ENCODE measurements around the gene PROSER1. TPM values are rescaled to one million over a fixed set of nuclear protein-coding genes. Genes with fewer than 3 reads are reported as not detected.

The PROSER1 gene
- total RNA-seq, 3 donors from 2014 or later (not counting 1 experiment from before 2014, with no cell fraction given) = 58.6 to 70.2 (median 61.7) TPM

GRCh38 chr13:39047560-39047959 is 9.7 kb upstream of the PROSER1 start:
- H3K4me1 ChIP-seq (ENCODE audit: control insufficient read depth, insufficient read depth, low read length) = no peaks in the 10 kb centered on the region
- 68% methylated on average over 2 of the region's 2 CpGs for WGBS (ENCODE audit: insufficient coverage)
- TF ChIP-seq, protein P1, sequence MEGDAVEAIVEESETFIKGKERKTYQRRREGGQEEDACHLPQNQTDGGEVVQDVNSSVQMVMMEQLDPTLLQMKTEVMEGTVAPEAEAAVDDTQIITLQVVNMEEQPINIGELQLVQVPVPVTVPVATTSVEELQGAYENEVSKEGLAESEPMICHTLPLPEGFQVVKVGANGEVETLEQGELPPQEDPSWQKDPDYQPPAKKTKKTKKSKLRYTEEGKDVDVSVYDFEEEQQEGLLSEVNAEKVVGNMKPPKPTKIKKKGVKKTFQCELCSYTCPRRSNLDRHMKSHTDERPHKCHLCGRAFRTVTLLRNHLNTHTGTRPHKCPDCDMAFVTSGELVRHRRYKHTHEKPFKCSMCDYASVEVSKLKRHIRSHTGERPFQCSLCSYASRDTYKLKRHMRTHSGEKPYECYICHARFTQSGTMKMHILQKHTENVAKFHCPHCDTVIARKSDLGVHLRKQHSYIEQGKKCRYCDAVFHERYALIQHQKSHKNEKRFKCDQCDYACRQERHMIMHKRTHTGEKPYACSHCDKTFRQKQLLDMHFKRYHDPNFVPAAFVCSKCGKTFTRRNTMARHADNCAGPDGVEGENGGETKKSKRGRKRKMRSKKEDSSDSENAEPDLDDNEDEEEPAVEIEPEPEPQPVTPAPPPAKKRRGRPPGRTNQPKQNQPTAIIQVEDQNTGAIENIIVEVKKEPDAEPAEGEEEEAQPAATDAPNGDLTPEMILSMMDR (IDR thresholded peaks at IDR 0.05) = no peak
- no peak overlapping the region for H3K4me3 Mint-ChIP-seq
- no peaks in the 10 kb centered on the region for H3K27me3 Mint-ChIP-seq (ENCODE audit: low read depth in 2 of 2)
- H3K27ac ChIP-seq (ENCODE audit: low read length) = no peak overlapping the region
- H3K36me3 ChIP-seq (ENCODE audit: control insufficient read depth, insufficient read depth, low read length) = peaks cover 45% of the 10 kb centered on the region
- no peaks in the 10 kb centered on the region for H3K27me3 ChIP-seq (ENCODE audit: control insufficient read depth, insufficient read depth, low read length)
- peaks cover 0 to 4% of the 10 kb centered on the region in 2 donors for H3K4me1 Mint-ChIP-seq
- no peaks in the 10 kb centered on the region for H3K9me3 Mint-ChIP-seq
- ATAC-seq (no peak), DNase-seq (no peak)
- peaks cover 7% of the 10 kb centered on the region for H3K36me3 Mint-ChIP-seq
- intact Hi-C loops (cut with micrococcal nuclease) = no loop called here
- H3K27ac Mint-ChIP-seq = no peak overlapping the region
- no peaks in the 10 kb centered on the region for H3K9me3 ChIP-seq (ENCODE audit: control insufficient read depth, insufficient read depth, low read length)
- H3K4me3 ChIP-seq (ENCODE audit: low read length) = no peak overlapping the region

DNA sequence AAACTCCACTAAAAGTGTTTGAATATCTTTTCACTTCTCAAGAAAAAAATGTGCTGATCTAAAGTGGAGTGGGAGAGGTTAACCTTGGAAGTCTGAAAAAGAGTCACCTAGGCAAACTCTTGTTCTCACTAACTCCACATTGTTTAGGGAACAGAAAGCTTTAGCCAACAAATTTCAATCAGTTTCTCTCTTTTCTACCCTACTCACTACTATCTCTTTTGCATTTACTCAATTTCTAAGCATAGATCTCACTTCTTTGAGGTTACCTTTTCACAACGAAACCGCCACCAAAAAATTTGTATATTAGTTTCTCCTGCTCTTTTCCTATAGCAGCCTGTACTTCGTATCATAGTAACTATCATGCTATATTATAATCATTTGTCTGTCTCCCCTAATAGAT is 6.6 kb upstream of the PROSER1 start:
- ATAC-seq (no peak), DNase-seq (no peak)
- peaks cover 10 to 19% of the 10 kb centered on the region in 2 donors for H3K4me1 Mint-ChIP-seq
- no peaks in the 10 kb centered on the region for H3K9me3 ChIP-seq (ENCODE audit: control insufficient read depth, insufficient read depth, low read length)
- H3K27me3 Mint-ChIP-seq (ENCODE audit: low read depth in 2 of 2) = no peaks in the 10 kb centered on the region
- WGBS (ENCODE audit: insufficient coverage) = 86% methylated on average over 2 of the region's 3 CpGs
- H3K4me3 Mint-ChIP-seq = no peak overlapping the region
- TF ChIP-seq, protein P1 (IDR thresholded peaks at IDR 0.05) = no peak
- H3K9me3 Mint-ChIP-seq = no peaks in the 10 kb centered on the region
- no peaks in the 10 kb centered on the region for H3K4me1 ChIP-seq (ENCODE audit: control insufficient read depth, insufficient read depth, low read length)
- no peak overlapping the region for H3K27ac ChIP-seq (ENCODE audit: low read length)
- H3K27ac Mint-ChIP-seq = no peak overlapping the region
- no peak overlapping the region for H3K4me3 ChIP-seq (ENCODE audit: low read length)
- peaks cover 13% of the 10 kb centered on the region for H3K36me3 Mint-ChIP-seq
- peaks cover 40% of the 10 kb centered on the region for H3K36me3 ChIP-seq (ENCODE audit: control insufficient read depth, insufficient read depth, low read length)
- H3K27me3 ChIP-seq (ENCODE audit: control insufficient read depth, insufficient read depth, low read length) = no peaks in the 10 kb centered on the region
- intact Hi-C loops (cut with micrococcal nuclease) = no loop called here

DNA sequence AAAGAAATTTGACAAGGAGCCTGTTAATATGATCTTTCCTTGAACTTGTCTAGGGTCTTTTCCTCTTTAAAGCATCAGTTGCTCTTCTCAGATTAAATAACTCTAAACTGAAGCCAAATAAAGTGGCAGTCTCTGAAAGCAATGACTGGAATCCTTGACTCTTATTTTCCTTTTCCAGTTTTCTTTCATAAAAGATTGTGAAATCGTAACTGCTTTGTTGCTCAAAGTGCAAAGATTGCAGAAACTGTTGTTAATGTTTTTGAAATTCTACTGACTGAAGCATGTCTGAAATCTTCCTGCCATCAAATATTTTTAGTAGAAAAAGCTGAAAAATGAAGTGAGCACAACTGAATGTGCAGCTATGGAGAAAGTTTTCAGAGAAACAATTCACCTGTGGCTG is 2.3 kb upstream of the PROSER1 start:
- DNase-seq (no peak), ATAC-seq (no peak)
- Histone ChIP-seq H3K4me1 (ENCODE audit: control insufficient read depth, insufficient read depth, low read length) (peaks cover 1% of the 10 kb centered on the region), H3K36me3 (ENCODE audit: control insufficient read depth, insufficient read depth, low read length) (peaks cover 17% of the 10 kb centered on the region), H3K9me3 (ENCODE audit: control insufficient read depth, insufficient read depth, low read length) (no peaks in the 10 kb centered on the region), H3K27me3 (ENCODE audit: control insufficient read depth, insufficient read depth, low read length) (no peaks in the 10 kb centered on the region), H3K4me3 (ENCODE audit: low read length) (no peak overlapping the region), H3K27ac (ENCODE audit: low read length) (no peak overlapping the region)
- Mint-ChIP-seq H3K27me3 (ENCODE audit: low read depth in 2 of 2) (no peaks in the 10 kb centered on the region), H3K4me3 (peak overlapping the region; percentile 45), H3K4me1 (peaks cover 44 to 57% of the 10 kb centered on the region in 2 donors), H3K27ac (peak overlapping the region in 1 of 2 donors; percentile 51), H3K9me3 (no peaks in the 10 kb centered on the region), H3K36me3 (peaks cover 7% of the 10 kb centered on the region)
- TF ChIP-seq, protein P1 (IDR thresholded peaks at IDR 0.05) = no peak
- intact Hi-C loops (cut with micrococcal nuclease) = no loop called here
- WGBS (ENCODE audit: insufficient coverage) = 100% methylated on average over 1 of the region's 1 CpG

- Mint-ChIP-seq H3K36me3 (peaks cover 7% of the 10 kb centered on the region), H3K27me3 (ENCODE audit: low read depth in 2 of 2) (no peaks in the 10 kb centered on the region), H3K4me1 (peaks cover 56 to 68% of the 10 kb centered on the region in 2 donors), H3K27ac (peak overlapping the region; percentile 96), H3K9me3 (no peaks in the 10 kb centered on the region), H3K4me3 (peak overlapping the region; percentile 93)
- TF ChIP-seq, protein P1 (IDR thresholded peaks at IDR 0.05) = no peak
- H3K27me3 ChIP-seq (ENCODE audit: control insufficient read depth, insufficient read depth, low read length) = no peaks in the 10 kb centered on the region
- H3K4me3 ChIP-seq (ENCODE audit: low read length) = peak overlapping the region; percentile 60
- 3% methylated on average over 6 of the region's 7 CpGs for WGBS (ENCODE audit: insufficient coverage)
- DNase-seq (no peak), ATAC-seq (no peak)
- peaks cover 7% of the 10 kb centered on the region for H3K36me3 ChIP-seq (ENCODE audit: control insufficient read depth, insufficient read depth, low read length)
- H3K4me1 ChIP-seq (ENCODE audit: control insufficient read depth, insufficient read depth, low read length) = peaks cover 4% of the 10 kb centered on the region
- intact Hi-C loops (cut with micrococcal nuclease) = loop anchor here (5.0 to 10.0 kb wide), 3 partner anchors 616 to 1628 kb away; partner anchors contain the start of genes COG6, FOXO1 and UFM1
- H3K27ac ChIP-seq (ENCODE audit: low read length) = peak overlapping the region; percentile 92
- no peaks in the 10 kb centered on the region for H3K9me3 ChIP-seq (ENCODE audit: control insufficient read depth, insufficient read depth, low read length)
Observed at GRCh38 chr13:39039041-39039440, 1.2 kb upstream of the PROSER1 start.

Data from natural killer cell (primary cell).